HG03571 (cell line): Measurements from ENCODE around the gene CUBN.
A peak's percentile ranks its signal among the peaks of the same experiment; 100 is the strongest.

Experiments used
- ATAC-seq: cut with Tn5 transposase; IDR thresholded peaks from one replicate; pipeline ENCODE4 v1.9.1; 2021; ENCODE audit not compliant: unreplicated experiment

The CUBN gene

GRCh38 chr10:17047908-17048307, 81.7 kb downstream of the CUBN start:
- no peak for ATAC-seq

GRCh38 chr10:17046989-17047388, 82.6 kb downstream of the CUBN start:
- ATAC-seq, result no peak

DNA sequence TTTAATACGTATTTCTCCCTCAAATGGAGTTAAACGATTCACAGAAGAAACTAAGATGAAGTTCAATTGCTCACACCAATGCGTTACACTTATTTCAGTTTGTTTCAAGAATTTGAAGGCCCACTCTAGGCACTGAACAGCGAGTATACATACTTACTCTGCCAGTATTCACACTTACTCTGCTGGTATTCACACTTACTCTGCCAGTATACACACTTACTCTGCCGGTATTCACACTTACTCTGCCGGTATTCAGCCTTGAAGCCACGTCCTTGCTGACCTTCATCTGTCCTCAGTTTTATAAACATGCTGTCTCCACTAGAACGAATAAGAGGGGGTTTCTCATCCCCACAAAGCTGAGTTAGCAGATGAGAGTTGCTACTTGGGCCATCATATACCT, 86.0 kb downstream of the CUBN start:
- ATAC-seq, result no peak

GRCh38 chr10:17041626-17042520, 87.7 kb downstream of the CUBN start:
- no peak for ATAC-seq

DNA sequence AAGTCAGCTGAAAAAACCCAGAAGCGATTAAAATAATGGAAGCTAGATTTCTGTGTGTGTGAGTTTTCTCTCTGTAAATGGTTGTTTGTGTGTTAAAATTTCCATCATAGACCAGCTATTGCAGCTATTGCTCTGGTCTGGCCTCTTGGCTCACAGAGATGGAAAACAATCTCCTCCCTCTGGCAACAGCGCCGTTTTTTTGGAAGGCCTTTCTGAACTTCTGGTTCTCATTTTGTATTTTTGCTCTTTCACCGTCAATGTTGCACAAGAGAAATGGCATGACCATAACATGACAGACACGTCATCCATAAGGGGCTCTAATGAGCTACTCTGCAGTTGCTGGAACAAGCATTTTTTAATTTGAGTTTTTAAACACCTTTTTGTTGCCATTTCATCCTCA, 91.0 kb downstream of the CUBN start:
- no peak for ATAC-seq

DNA sequence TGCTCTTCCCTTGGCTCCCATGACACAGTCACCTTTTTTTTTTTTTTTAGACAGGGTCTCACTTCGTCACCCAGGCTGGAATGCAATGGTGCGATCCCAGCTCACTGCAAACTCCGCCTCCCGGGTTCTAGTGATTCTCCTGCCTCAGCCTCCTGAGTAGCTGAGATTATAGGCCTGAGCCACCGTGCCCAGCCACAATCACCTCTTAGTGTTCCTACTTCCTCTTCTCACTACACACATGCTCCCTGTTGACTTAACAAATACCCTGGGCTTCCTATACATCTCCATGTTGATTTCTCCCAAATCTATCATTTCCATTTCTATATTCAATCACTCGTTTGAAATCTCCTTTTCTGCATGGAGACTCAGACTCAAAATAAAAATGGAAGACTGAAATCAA, 91.7 kb downstream of the CUBN start:
- ATAC-seq, result no peak

GRCh38 chr10:17035446-17035845, 94.2 kb downstream of the CUBN start:
- ATAC-seq, result no peak

- no peak for ATAC-seq
Measured at GRCh38 chr10:17033529-17034260, 95.9 kb downstream of the CUBN start.

- ATAC-seq, result no peak
Measured at GRCh38 chr10:17031637-17032635, 97.7 kb downstream of the CUBN start.

DNA sequence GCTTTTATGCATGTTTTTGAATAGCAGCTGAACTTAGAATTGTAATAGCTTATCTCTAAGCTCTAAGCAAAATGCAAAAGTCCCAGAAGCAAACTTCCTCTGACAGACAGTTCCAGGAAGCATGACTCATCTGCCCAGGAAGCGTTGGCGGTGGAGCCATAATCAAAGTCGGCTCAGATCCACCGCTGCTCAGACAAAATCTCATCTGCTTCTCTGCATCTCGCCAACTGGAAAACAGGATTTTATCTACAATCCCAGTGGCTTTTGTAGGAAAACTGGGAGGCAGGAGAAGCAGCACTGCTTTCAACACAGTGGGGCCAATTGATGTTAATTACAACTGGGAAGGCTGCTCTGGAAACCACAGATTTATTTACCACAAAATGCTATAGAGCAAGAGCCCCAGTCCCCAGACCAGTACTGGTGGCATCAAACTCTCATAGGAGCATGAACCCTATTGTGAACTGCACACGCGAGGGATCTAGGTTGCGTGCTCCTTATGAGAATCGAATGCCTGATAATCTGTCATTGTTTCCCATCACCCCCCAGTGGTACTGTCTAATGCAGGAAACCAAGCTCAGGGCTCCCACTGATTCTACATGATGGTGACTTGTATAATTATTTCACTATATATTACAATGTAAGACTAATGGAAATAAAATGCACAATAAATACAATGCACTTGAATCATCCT, 99.9 kb downstream of the CUBN start:
- no peak for ATAC-seq

DNA sequence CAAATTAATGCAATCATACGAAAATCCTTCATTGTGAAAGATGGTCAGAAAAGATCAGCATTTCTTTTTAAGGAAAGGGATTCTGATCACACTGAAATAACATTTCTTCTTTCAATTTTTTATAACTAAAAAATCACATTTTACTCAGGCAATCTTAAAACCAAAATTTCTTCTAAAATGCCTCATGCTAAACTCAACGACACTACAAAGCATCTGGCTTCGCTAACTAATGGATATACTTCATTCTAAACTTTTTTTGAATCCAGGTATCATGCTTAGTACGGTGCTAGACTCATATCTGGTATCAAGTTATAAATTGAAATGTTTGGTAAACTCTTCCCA, 100.4 kb downstream of the CUBN start:
- no peak for ATAC-seq

- ATAC-seq, result no peak
Measured at GRCh38 chr10:17028798-17029197, 100.8 kb downstream of the CUBN start.

DNA sequence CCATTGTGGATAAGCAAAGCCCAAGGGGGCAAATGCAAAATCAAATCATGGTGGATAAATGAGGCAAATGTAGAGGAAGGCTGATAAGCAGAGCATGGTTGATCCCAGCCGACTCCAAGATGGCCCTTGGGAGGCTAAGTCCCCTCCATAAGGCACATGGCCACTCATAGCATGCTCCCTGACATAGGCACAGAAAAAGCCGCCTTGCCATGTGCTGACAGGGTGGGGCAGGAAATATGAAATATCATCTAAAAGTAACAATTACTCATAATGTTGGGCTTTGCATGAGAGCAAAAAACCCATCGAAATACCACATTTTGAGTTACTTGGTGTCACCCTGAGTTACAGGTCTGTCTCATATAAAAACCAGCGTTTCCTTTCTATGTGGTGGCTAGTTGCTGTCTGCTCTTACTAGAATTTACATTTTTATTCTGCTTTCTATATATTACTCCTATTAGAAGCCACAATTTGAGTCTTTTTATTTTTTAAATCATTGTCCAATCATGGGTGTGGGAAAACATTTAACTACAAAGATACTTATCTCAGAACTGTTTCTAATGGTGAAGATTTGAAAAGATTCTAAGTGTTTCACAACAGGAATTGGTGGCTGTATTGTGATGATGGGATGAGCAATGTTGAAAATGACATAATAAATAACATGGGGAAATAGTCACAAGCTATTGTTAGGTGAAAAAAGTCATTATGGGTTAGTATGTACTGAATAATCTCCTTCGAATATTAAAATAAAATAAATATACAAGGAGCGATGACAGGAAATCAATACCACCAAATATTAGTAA, 102.7 kb downstream of the CUBN start:
- ATAC-seq, result peak; percentile 52

- ATAC-seq, result no peak
Measured at GRCh38 chr10:17025444-17026295, 103.9 kb downstream of the CUBN start.

GRCh38 chr10:17024461-17024860, 105.2 kb downstream of the CUBN start:
- ATAC-seq, result no peak

DNA sequence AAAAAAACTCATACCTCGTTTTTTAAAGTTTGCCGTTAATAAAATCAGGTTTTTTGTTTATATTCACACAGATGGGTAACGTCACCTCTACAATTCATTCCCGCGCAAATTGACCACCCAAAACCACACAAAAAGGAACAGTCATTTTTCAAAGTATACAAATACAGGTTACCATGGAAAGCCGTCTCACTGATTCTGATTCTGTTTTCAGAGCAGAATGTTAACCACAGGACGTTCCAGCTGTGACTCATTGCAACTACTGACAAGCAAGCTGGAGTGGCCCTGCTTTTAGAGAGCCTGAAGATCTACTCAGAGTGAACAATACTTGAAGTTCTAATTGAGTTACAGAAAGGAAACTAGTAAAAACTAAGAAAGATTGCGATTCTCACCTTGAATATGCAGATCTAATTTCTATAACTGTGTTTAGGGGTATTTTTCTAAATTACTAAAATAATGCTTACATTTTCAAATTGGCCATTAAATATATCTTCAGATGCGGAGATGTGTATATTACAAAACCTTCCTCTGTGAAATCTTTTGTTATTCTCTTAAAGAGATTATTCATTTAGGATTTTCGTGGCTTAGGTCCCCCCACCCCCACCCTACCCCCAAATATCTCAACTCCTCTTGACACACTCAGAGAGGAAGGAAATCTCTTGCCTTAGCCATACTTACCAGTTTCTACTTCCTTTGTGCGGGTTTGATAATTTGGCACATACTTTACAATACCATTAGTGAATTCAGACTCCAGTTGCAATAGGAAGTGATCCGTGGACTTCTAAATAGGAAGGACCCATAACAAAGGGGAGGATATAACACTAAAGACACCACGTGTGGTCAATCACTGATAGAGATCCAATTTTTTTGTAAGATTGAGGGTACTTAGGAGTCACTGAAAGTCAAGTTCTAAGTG, 106.0 kb downstream of the CUBN start:
- peak; percentile 96 for ATAC-seq

DNA sequence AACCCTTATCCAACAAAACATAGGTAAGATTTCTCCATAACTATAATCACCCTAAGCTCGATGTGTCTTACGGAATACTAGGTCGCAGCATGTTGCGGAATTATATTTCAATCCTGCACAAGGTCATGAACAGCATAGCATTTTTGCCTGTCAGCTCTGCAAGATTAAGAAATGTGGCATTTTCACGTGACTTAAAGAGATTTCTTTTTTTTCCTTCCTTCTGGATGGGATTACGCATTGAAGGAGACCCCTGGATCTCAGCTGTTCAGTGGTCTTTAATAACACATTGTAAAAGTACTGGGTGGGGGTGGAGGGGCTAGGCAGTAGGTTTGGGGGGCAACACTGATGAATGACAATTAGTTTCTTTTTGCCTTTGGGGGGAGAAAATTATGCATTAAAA, 106.7 kb downstream of the CUBN start:
- ATAC-seq, result no peak

DNA sequence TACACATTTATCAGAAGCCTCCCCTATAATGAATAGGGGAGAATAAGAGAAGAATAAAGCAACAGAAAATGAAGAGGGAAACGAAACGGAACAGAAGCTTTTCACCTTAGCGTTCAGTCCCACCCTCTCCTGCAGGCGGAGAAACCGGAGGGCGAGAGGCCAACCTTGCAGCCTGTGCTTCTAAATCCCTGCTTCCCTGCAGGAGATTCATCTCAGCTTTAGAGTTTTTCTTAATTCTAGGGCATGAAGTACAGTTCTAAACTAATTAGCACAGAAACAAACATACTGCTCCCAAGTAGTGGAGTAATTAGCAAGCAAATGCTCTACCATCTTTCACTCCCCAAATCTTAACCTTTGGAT, 107.2 kb downstream of the CUBN start:
- ATAC-seq, result no peak
